Measurements from ENCODE around the gene ZFAND3. TPM values are rescaled to one million over a fixed set of nuclear protein-coding genes. Genes with fewer than 3 reads are reported as not detected.

Gene ZFAND3
- total and polyA plus RNA-seq, 2 donors (not counting 1 experiment from before 2014, with no cell fraction given) = 21.5 to 40.8 TPM

DNA sequence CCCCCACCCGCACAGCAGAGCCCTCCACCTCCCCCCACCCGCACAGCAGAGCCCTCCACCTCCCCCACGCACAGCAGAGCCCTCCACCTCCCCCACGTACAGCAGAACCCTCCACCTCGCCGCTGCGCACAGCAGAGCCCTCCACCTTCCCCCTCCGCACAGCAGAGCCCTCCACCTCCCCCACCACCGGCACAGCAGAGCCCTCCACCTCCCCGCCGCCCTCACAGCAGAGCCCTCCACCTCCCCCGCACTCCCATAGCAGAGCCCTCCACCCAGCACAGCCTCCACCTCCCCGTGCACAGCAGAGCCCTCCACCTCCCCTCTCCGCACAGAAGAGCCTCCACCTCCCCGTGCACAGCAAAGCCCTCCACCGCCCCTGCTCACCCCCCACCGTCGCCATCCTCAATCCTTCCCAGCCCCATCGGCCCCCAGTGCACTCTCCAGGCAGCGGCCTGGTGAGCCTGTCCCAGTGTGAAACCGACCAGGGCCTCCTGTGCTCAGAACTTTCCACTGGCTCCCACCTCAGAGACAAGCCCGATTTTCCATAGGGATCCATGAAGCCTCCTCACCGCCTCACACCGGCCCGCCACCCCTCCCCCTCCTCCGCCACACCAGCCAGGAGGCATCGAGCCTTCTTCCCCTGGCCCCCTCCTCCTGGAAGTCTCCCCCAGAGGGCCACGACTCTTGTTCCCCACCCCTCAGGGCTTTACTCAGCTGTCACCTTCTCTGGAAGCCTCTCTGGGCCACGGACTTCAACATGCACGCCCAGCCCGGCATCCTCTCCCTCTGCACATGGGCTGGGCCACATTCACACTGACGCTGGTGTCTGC lies 347.1 kb downstream of the ZFAND3 start:
- H3K27me3 ChIP-seq (ENCODE audit: control insufficient read depth, insufficient read depth, low read length) = no peaks in the 10 kb centered on the region
- H3K4me2 ChIP-seq (ENCODE audit: extremely low read depth, insufficient read depth, low read length) = no peak overlapping the region
- H4K20me1 ChIP-seq (ENCODE audit: control insufficient read depth, extremely low read depth, insufficient read depth, low read length) = no peaks in the 10 kb centered on the region
- H3K9ac ChIP-seq (ENCODE audit: insufficient read depth, low read length) = no peak overlapping the region
- no peaks in the 10 kb centered on the region for H3K36me3 ChIP-seq (ENCODE audit: control insufficient read depth, insufficient read depth, low read length)
- no peaks in the 10 kb centered on the region for H3K9me3 ChIP-seq (ENCODE audit: control insufficient read depth, insufficient read depth, low read depth, low read length)
- H2AFZ ChIP-seq (ENCODE audit: low read length) = no peak overlapping the region
- H3K79me2 ChIP-seq (ENCODE audit: control insufficient read depth, insufficient read depth, low read length) = no peaks in the 10 kb centered on the region
- H3K4me1 ChIP-seq (ENCODE audit: control insufficient read depth, extremely low read depth, insufficient read depth, low read length) = no peaks in the 10 kb centered on the region
- DNase-seq (ENCODE audit: low read depth in 2 of 2) = no peak
- no peak overlapping the region for H3K27ac ChIP-seq (ENCODE audit: insufficient read depth, low read length)
- TF ChIP-seq EZH2 (IDR thresholded peaks at IDR 0.05; ENCODE audit: low read length, missing control alignments) = no peak
- TF ChIP-seq, protein P1, sequence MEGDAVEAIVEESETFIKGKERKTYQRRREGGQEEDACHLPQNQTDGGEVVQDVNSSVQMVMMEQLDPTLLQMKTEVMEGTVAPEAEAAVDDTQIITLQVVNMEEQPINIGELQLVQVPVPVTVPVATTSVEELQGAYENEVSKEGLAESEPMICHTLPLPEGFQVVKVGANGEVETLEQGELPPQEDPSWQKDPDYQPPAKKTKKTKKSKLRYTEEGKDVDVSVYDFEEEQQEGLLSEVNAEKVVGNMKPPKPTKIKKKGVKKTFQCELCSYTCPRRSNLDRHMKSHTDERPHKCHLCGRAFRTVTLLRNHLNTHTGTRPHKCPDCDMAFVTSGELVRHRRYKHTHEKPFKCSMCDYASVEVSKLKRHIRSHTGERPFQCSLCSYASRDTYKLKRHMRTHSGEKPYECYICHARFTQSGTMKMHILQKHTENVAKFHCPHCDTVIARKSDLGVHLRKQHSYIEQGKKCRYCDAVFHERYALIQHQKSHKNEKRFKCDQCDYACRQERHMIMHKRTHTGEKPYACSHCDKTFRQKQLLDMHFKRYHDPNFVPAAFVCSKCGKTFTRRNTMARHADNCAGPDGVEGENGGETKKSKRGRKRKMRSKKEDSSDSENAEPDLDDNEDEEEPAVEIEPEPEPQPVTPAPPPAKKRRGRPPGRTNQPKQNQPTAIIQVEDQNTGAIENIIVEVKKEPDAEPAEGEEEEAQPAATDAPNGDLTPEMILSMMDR (conservative IDR thresholded peaks at IDR 0.05 in 1 of 2, IDR thresholded peaks at IDR 0.05 in 1 of 2; ENCODE audit: low read depth in 1 of 2, low read length in 2 of 2) = no peak
- H3K4me3 ChIP-seq (replicated peaks in 1 of 4; ENCODE audit: control extremely low read depth in 1 of 4, insufficient read depth in 1 of 4, low read depth in 3 of 4, low read length in 4 of 4) = no peak overlapping the region

DNA sequence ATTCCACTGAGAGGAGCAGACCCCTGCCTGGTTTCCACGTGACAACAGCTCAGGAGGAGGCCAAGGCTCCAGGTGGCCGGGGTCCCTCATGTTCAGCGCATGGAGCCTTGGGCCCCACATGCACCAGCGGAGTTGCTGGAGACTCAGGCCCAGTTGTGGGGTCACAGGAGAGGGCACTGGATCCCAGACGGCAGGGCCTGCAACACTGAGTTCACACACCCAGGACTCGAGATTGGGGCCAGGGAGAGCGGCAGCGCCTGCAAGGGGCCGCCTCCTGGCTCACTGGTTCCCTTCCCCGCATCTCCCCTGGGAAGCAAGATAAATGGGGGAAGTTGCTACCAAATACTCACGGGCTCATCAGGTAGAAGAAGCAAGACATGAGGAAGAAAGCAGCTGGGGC lies 348.1 kb downstream of the ZFAND3 start:
- H3K4me2 ChIP-seq (ENCODE audit: extremely low read depth, insufficient read depth, low read length) = no peak overlapping the region
- H4K20me1 ChIP-seq (ENCODE audit: control insufficient read depth, extremely low read depth, insufficient read depth, low read length) = no peaks in the 10 kb centered on the region
- no peak for DNase-seq (ENCODE audit: low read depth in 2 of 2)
- H3K9ac ChIP-seq (ENCODE audit: insufficient read depth, low read length) = no peak overlapping the region
- no peak overlapping the region for H3K27ac ChIP-seq (ENCODE audit: insufficient read depth, low read length)
- no peaks in the 10 kb centered on the region for H3K4me1 ChIP-seq (ENCODE audit: control insufficient read depth, extremely low read depth, insufficient read depth, low read length)
- H3K4me3 ChIP-seq (replicated peaks in 1 of 4; ENCODE audit: control extremely low read depth in 1 of 4, insufficient read depth in 1 of 4, low read depth in 3 of 4, low read length in 4 of 4) = no peak overlapping the region
- no peaks in the 10 kb centered on the region for H3K9me3 ChIP-seq (ENCODE audit: control insufficient read depth, insufficient read depth, low read depth, low read length)
- H2AFZ ChIP-seq (ENCODE audit: low read length) = no peak overlapping the region
- no peaks in the 10 kb centered on the region for H3K27me3 ChIP-seq (ENCODE audit: control insufficient read depth, insufficient read depth, low read length)
- no peaks in the 10 kb centered on the region for H3K36me3 ChIP-seq (ENCODE audit: control insufficient read depth, insufficient read depth, low read length)
- H3K79me2 ChIP-seq (ENCODE audit: control insufficient read depth, insufficient read depth, low read length) = no peaks in the 10 kb centered on the region
- TF ChIP-seq, protein P1 (conservative IDR thresholded peaks at IDR 0.05 in 1 of 2, IDR thresholded peaks at IDR 0.05 in 1 of 2; ENCODE audit: low read depth in 1 of 2, low read length in 2 of 2) = no peak
- TF ChIP-seq EZH2 (IDR thresholded peaks at IDR 0.05; ENCODE audit: low read length, missing control alignments) = no peak

DNA sequence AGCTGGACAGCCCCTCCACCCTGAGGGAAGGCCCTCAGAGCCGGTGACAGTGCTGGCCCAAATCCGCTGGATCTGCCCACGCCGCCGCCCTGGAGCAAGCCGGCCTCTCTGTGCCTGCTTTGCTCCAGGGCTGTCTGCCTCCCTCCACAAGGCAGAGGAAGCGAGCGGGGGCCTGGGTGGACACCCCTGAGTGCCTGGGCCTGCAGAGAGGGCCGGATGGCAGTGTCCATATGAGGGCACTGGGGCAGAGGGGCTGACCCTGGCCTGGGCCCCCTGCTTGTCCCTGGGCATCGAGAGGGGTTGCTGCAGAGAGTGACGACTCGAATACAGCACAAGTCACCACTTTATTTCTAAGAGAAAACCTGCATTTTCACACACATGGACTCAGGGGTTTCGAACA lies 348.6 kb downstream of the ZFAND3 start:
- Histone ChIP-seq H2AFZ (ENCODE audit: low read length) (no peak overlapping the region), H3K27me3 (ENCODE audit: control insufficient read depth, insufficient read depth, low read length) (no peaks in the 10 kb centered on the region), H3K4me1 (ENCODE audit: control insufficient read depth, extremely low read depth, insufficient read depth, low read length) (no peaks in the 10 kb centered on the region), H3K4me2 (ENCODE audit: extremely low read depth, insufficient read depth, low read length) (no peak overlapping the region), H3K36me3 (ENCODE audit: control insufficient read depth, insufficient read depth, low read length) (no peaks in the 10 kb centered on the region), H3K4me3 (replicated peaks in 1 of 4; ENCODE audit: control extremely low read depth in 1 of 4, insufficient read depth in 1 of 4, low read depth in 3 of 4, low read length in 4 of 4) (no peak overlapping the region), H3K27ac (ENCODE audit: insufficient read depth, low read length) (no peak overlapping the region), H3K9me3 (ENCODE audit: control insufficient read depth, insufficient read depth, low read depth, low read length) (no peaks in the 10 kb centered on the region), H3K79me2 (ENCODE audit: control insufficient read depth, insufficient read depth, low read length) (no peaks in the 10 kb centered on the region), H3K9ac (ENCODE audit: insufficient read depth, low read length) (no peak overlapping the region), H4K20me1 (ENCODE audit: control insufficient read depth, extremely low read depth, insufficient read depth, low read length) (no peaks in the 10 kb centered on the region)
- TF ChIP-seq, protein P1 (conservative IDR thresholded peaks at IDR 0.05 in 1 of 2, IDR thresholded peaks at IDR 0.05 in 1 of 2; ENCODE audit: low read depth in 1 of 2, low read length in 2 of 2) = no peak
- no peak for TF ChIP-seq EZH2 (IDR thresholded peaks at IDR 0.05; ENCODE audit: low read length, missing control alignments)
- no peak for DNase-seq (ENCODE audit: low read depth in 2 of 2)

Data from fibroblast of lung (primary cell).